ENCODE data around the gene SMTNL2.

SMTNL2 gene

DNA sequence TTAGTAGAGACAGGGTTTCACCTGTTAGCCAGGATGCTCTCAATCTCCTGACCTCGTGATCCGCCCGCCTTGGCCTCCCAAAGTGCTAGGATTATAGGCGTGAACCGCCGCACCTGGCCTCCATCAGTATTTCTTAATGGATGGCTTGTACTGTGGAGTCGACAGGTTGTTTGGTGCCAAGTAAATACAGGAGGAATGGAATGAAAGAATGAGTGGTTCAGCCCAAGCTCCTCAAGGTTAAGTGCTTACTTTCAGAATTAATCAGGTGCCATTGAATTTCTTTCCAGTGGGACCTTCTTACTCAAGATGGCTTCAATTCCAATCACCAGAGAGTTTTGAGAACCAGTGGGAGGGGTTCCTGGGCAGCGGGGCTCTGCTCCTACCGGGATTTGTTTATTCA is 32.1 kb downstream of the SMTNL2 start:
- Histone ChIP-seq H3K27me3 (ENCODE audit: control insufficient read depth, insufficient read depth, low read length) (no peaks in the 10 kb centered on the region), H3K4me3 (ENCODE audit: low read depth, low read length) (no peak overlapping the region), H3K4me2 (ENCODE audit: low read length) (no peak overlapping the region), H3K27ac (no peak overlapping the region), H3K4me1 (no peaks in the 10 kb centered on the region), H3K9me3 (ENCODE audit: control insufficient read depth, low read length) (no peaks in the 10 kb centered on the region), H2AFZ (no peak overlapping the region), H3K36me3 (ENCODE audit: control insufficient read depth, insufficient read depth, low read length) (no peaks in the 10 kb centered on the region), H3K9ac (no peak overlapping the region), H3K79me2 (no peaks in the 10 kb centered on the region)
- TF ChIP-seq CTCF (IDR thresholded peaks at IDR 0.05): no peak

- H3K4me1 ChIP-seq: no peaks in the 10 kb centered on the region
- H3K4me3 ChIP-seq (ENCODE audit: low read depth, low read length): no peak overlapping the region
- no peaks in the 10 kb centered on the region for H3K27me3 ChIP-seq (ENCODE audit: control insufficient read depth, insufficient read depth, low read length)
- no peak overlapping the region for H3K4me2 ChIP-seq (ENCODE audit: low read length)
- no peak overlapping the region for H2AFZ ChIP-seq
- H3K79me2 ChIP-seq: no peaks in the 10 kb centered on the region
- H3K9ac ChIP-seq: no peak overlapping the region
- TF ChIP-seq CTCF (IDR thresholded peaks at IDR 0.05): no peak
- H3K27ac ChIP-seq: no peak overlapping the region
- H3K9me3 ChIP-seq (ENCODE audit: control insufficient read depth, low read length): no peaks in the 10 kb centered on the region
- no peaks in the 10 kb centered on the region for H3K36me3 ChIP-seq (ENCODE audit: control insufficient read depth, insufficient read depth, low read length)
Measured at GRCh38 chr17:4617090-4617489, 32.8 kb downstream of the SMTNL2 start.

GRCh38 chr17:4617590-4618351 is 33.4 kb downstream of the SMTNL2 start:
- H2AFZ ChIP-seq: no peak overlapping the region
- H3K27ac ChIP-seq: no peak overlapping the region
- no peak for TF ChIP-seq CTCF (IDR thresholded peaks at IDR 0.05)
- no peaks in the 10 kb centered on the region for H3K27me3 ChIP-seq (ENCODE audit: control insufficient read depth, insufficient read depth, low read length)
- no peak overlapping the region for H3K9ac ChIP-seq
- no peak overlapping the region for H3K4me2 ChIP-seq (ENCODE audit: low read length)
- no peaks in the 10 kb centered on the region for H3K36me3 ChIP-seq (ENCODE audit: control insufficient read depth, insufficient read depth, low read length)
- no peaks in the 10 kb centered on the region for H3K79me2 ChIP-seq
- no peak overlapping the region for H3K4me3 ChIP-seq (ENCODE audit: low read depth, low read length)
- H3K9me3 ChIP-seq (ENCODE audit: control insufficient read depth, low read length): no peaks in the 10 kb centered on the region
- H3K4me1 ChIP-seq: no peaks in the 10 kb centered on the region

DNA sequence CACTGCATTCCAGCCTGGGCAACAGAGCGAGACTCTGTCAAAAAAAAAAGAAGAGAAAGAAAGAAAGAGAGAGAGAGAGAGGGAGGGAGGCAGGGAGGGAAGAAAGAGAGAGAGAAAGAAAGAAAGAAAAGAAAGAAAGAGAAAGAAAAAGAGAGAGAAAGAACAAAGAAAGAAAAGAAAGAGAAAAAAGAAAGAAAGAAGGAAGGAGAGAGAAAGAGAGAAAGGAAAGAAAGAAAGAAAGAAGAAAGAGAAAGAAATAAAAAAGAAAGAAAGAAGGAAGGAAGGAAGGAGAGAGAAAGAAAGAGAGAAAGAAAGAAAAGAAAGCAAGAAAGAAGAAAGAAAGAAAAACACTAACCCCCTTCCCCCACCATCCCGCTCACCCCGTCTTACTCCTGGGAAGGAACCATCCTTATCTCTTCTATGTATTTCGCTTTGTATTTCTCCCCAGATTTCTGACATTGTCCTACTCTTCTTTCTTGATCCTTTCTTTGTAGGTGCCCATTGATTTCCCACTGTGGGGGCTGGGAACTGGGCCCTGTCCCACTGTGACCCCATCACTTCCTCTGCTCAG is 36.3 kb downstream of the SMTNL2 start:
- Histone ChIP-seq H3K27me3 (ENCODE audit: control insufficient read depth, insufficient read depth, low read length) (no peaks in the 10 kb centered on the region), H3K27ac (no peak overlapping the region), H3K79me2 (no peaks in the 10 kb centered on the region), H3K4me2 (ENCODE audit: low read length) (no peak overlapping the region), H3K9ac (no peak overlapping the region), H3K9me3 (ENCODE audit: control insufficient read depth, low read length) (no peaks in the 10 kb centered on the region), H3K36me3 (ENCODE audit: control insufficient read depth, insufficient read depth, low read length) (no peaks in the 10 kb centered on the region), H3K4me3 (ENCODE audit: low read depth, low read length) (no peak overlapping the region), H2AFZ (no peak overlapping the region), H3K4me1 (peaks cover 4% of the 10 kb centered on the region)
- TF ChIP-seq CTCF (IDR thresholded peaks at IDR 0.05): no peak

DNA sequence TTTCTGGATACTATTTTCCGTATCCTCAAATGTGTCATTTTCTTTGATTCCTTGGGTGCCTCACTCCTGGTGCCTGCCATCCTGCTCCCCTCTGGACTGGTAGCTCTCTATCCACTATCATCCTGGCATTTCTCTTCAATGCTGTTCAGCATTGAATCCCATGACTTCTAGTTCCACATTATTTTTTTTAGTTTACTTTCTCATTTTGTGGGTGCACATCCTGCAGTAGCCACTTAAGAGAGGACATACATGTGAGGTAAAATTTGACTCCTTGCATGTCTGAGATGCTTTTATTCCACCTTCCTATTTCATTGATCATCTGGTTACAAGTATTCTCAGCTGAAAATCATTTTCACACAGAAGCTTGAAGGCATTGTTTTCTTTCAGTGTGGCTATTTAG is 38.0 kb downstream of the SMTNL2 start:
- no peak overlapping the region for H3K9ac ChIP-seq
- H3K9me3 ChIP-seq (ENCODE audit: control insufficient read depth, low read length): no peaks in the 10 kb centered on the region
- H3K4me2 ChIP-seq (ENCODE audit: low read length): no peak overlapping the region
- no peak overlapping the region for H2AFZ ChIP-seq
- TF ChIP-seq CTCF (IDR thresholded peaks at IDR 0.05): no peak
- H3K4me3 ChIP-seq (ENCODE audit: low read depth, low read length): no peak overlapping the region
- no peak overlapping the region for H3K27ac ChIP-seq
- H3K36me3 ChIP-seq (ENCODE audit: control insufficient read depth, insufficient read depth, low read length): no peaks in the 10 kb centered on the region
- H3K27me3 ChIP-seq (ENCODE audit: control insufficient read depth, insufficient read depth, low read length): no peaks in the 10 kb centered on the region
- peaks cover 4% of the 10 kb centered on the region for H3K4me1 ChIP-seq
- H3K79me2 ChIP-seq: no peaks in the 10 kb centered on the region

All from parathyroid adenoma (tissue), 2 donors.